ENCODE results near the gene ITPR1. TPM values are rescaled to one million over a fixed set of nuclear protein-coding genes. Genes with fewer than 3 reads are reported as not detected.

ITPR1 gene
- total and polyA plus RNA-seq, 2 of the 4 experiments (the other 2 are of a cell fraction) = 1.8 to 5.7 TPM

DNA sequence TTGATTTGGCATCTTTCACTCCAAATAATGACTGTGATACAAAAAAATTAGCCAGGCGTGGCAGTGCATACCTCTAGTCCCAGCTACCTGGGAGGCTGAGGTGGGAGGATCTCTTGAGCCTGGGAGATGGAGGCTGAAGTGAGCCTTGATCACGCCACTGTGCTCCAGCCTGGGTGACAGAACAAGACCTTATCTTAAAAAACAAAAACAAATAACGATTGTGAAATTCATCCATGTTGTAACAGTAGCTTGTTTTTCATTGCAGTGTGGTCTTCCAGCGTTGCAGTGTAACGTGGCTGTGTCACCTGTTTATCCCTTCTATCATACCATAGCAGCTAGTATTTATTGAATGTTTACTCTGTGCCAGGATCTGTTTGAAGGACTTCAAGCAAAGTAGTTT, 120.9 kb downstream of the ITPR1 start:
- POLR2A ChIA-PET (ENCODE audit: unreplicated experiment) = no interaction called here
- H3K36me3 ChIP-seq (ENCODE audit: control insufficient read depth, insufficient read depth, low read length) = no peaks in the 10 kb centered on the region
- no peaks in the 10 kb centered on the region for H3K9me3 ChIP-seq (ENCODE audit: control insufficient read depth, insufficient read depth, low read length)
- H2BK15ac ChIP-seq (ENCODE audit: low read depth, low read length) = no peak overlapping the region
- H3K4me2 ChIP-seq (ENCODE audit: low read depth, low read length) = no peak overlapping the region
- no peak for DNase-seq
- dilution Hi-C loops (cut with HindIII; ENCODE audit: low sequenced_read_pairs, unreplicated experiment) = no loop called here
- no CpG with 5 or more reads among the region's 5 CpGs for WGBS, 2 experiments (ENCODE audit: extremely low coverage in 2 of 2, insufficient read length in 1 of 2)
- in situ Hi-C loops (cut with MboI; ENCODE audit: low sequenced_read_pairs) = no loop called here
- H3K9ac ChIP-seq (ENCODE audit: low read depth, low read length) = no peak overlapping the region
- no peak overlapping the region for H4K8ac ChIP-seq (ENCODE audit: low read depth in 2 of 2, low read length in 2 of 2)
- no peaks in the 10 kb centered on the region for H3K4me1 ChIP-seq (ENCODE audit: control insufficient read depth, insufficient read depth, low read length)
- H4K91ac ChIP-seq (ENCODE audit: insufficient read depth, low read depth, low read length) = no peak overlapping the region
- H2AFZ ChIP-seq (replicated peaks; ENCODE audit: low read length, poor library complexity) = no peak overlapping the region
- H3K79me1 ChIP-seq (ENCODE audit: low read depth in 1 of 2, low read length in 2 of 2) = no peaks in the 10 kb centered on the region
- intact Hi-C loops (cut with micrococcal nuclease) = no loop called here
- no peak overlapping the region for H3K14ac ChIP-seq (replicated peaks; ENCODE audit: low read depth, low read length)
- no peak overlapping the region for H4K5ac ChIP-seq (ENCODE audit: low read depth, low read length)
- H2AK5ac ChIP-seq (ENCODE audit: low read depth, low read length) = no peak overlapping the region
- H2BK20ac ChIP-seq (ENCODE audit: low read depth, low read length) = no peak overlapping the region
- TF ChIP-seq FOS (IDR thresholded peaks at IDR 0.05; ENCODE audit: low read depth, low read length) (no peak), RAD21 (IDR thresholded peaks at IDR 0.05; ENCODE audit: low read length) (no peak), BHLHE40 (IDR thresholded peaks at IDR 0.05; ENCODE audit: low read depth, low read length) (no peak), MXI1 (IDR thresholded peaks at IDR 0.05; ENCODE audit: borderline replicate concordance, low read depth, low read length) (no peak), MAZ (IDR thresholded peaks at IDR 0.05; ENCODE audit: borderline replicate concordance, low read depth, low read length) (no peak), CHD1 (IDR thresholded peaks at IDR 0.05; ENCODE audit: low read depth, low read length) (no peak), POLR2A (IDR thresholded peaks at IDR 0.05; ENCODE audit: low read depth, low read length) (no peak), SMC3 (IDR thresholded peaks at IDR 0.05; ENCODE audit: low read depth, low read length) (no peak), NFE2L2 (IDR thresholded peaks at IDR 0.05; ENCODE audit: low read depth, low read length) (no peak)
- TF ChIP-seq, protein P1, sequence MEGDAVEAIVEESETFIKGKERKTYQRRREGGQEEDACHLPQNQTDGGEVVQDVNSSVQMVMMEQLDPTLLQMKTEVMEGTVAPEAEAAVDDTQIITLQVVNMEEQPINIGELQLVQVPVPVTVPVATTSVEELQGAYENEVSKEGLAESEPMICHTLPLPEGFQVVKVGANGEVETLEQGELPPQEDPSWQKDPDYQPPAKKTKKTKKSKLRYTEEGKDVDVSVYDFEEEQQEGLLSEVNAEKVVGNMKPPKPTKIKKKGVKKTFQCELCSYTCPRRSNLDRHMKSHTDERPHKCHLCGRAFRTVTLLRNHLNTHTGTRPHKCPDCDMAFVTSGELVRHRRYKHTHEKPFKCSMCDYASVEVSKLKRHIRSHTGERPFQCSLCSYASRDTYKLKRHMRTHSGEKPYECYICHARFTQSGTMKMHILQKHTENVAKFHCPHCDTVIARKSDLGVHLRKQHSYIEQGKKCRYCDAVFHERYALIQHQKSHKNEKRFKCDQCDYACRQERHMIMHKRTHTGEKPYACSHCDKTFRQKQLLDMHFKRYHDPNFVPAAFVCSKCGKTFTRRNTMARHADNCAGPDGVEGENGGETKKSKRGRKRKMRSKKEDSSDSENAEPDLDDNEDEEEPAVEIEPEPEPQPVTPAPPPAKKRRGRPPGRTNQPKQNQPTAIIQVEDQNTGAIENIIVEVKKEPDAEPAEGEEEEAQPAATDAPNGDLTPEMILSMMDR (conservative IDR thresholded peaks at IDR 0.05; ENCODE audit: low read depth, low read length) = no peak
- TF ChIP-seq, protein P2, sequence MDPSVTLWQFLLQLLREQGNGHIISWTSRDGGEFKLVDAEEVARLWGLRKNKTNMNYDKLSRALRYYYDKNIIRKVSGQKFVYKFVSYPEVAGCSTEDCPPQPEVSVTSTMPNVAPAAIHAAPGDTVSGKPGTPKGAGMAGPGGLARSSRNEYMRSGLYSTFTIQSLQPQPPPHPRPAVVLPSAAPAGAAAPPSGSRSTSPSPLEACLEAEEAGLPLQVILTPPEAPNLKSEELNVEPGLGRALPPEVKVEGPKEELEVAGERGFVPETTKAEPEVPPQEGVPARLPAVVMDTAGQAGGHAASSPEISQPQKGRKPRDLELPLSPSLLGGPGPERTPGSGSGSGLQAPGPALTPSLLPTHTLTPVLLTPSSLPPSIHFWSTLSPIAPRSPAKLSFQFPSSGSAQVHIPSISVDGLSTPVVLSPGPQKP (IDR thresholded peaks at IDR 0.05; ENCODE audit: borderline replicate concordance, low read depth, low read length) = no peak
- TF ChIP-seq, protein P3, sequence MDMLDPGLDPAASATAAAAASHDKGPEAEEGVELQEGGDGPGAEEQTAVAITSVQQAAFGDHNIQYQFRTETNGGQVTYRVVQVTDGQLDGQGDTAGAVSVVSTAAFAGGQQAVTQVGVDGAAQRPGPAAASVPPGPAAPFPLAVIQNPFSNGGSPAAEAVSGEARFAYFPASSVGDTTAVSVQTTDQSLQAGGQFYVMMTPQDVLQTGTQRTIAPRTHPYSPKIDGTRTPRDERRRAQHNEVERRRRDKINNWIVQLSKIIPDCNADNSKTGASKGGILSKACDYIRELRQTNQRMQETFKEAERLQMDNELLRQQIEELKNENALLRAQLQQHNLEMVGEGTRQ (IDR thresholded peaks at IDR 0.05; ENCODE audit: low read depth, low read length) = no peak
- H3K4ac ChIP-seq (ENCODE audit: low read depth, low read length) = no peak overlapping the region
- H3K4me3 ChIP-seq (ENCODE audit: insufficient read depth, low read depth, low read length) = no peak overlapping the region
- no peaks in the 10 kb centered on the region for H3K9me1 ChIP-seq (ENCODE audit: insufficient read depth, low read length)
- no peak overlapping the region for H3K56ac ChIP-seq (ENCODE audit: extremely low read depth, insufficient read depth, low read length)
- CTCF ChIA-PET = interaction anchor here (0.6 kb wide), 1 partner anchor 281 kb away, joined by 3 read pairs; no protein-coding TSS in a partner anchor
- H2AK9ac ChIP-seq (replicated peaks; ENCODE audit: low read depth, low read length, poor library complexity) = no peak overlapping the region
- no peak for ATAC-seq (ENCODE audit: low read depth)
- no peaks in the 10 kb centered on the region for H4K20me1 ChIP-seq (ENCODE audit: insufficient read depth, low read length)
- no peak overlapping the region for H2BK120ac ChIP-seq (ENCODE audit: low read depth, low read length)
- H3K18ac ChIP-seq (ENCODE audit: low read depth, low read length) = no peak overlapping the region
- H3K27ac ChIP-seq (ENCODE audit: insufficient read depth, low read length) = no peak overlapping the region
- H3K23ac ChIP-seq (ENCODE audit: low read depth, low read length) = no peak overlapping the region
- BruUV-seq (replicated peaks) = no TSS peak
- H2BK5ac ChIP-seq (ENCODE audit: low read depth, low read length, poor library complexity, severe bottlenecking) = no peak overlapping the region
- H3K27me3 ChIP-seq (ENCODE audit: control insufficient read depth, insufficient read depth, low read length) = peaks cover 3% of the 10 kb centered on the region
